Brain pericyte (primary cell): Measurements from ENCODE around the gene DRC3.
"Not testable (repeated sequence)": the region's sequence is repeated elsewhere in the genome, so short reads cannot be mapped to it uniquely, and the experiment has no call there.

Experiments used
- DNase-seq: peaks from one replicate; pipeline ENCODE4 v3.0.0-alpha.2; 2012; ENCODE audit warnings: low read depth, low spot score

Gene DRC3

DNA sequence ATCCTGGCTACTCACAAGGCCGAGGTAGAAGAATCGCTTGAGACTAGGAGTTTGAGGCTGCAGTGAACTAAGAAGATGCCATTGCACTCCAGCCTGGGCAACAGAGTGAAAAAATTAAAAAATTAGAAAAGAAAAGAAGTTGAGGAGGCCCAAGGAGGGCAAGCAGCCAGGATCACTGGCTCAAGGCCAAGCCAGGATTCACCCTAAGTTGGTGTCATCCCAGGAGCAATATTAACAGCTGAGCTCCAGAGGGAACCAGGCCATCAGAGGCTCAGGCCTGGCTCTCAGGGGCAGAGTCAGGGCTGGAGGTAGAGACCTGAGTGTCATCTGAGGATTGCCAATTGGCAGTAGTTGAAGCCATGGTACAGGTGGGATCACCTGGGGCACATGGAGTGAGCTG lies 20.7 kb downstream of the DRC3 start:
- DNase-seq, result no peak

DNA sequence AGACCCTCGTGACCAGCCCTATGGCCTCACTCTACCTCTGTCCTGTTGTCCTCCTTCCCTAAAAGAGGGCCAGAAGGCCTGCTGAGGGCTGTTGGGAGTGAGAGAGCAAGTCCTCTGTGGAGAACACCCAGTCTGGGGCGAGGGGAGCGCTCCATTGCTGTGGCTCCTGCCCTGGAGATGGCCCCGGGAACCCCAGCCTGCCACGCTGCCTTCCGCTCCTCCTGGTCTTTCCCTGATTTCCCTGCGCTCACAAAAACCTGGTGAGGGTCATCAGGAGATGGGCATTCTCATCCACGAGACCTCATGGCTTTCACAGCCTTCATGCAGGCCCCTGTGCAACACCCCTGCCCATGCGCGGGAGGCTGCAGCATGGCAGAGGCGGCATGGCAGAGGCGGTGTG lies 21.2 kb downstream of the DRC3 start:
- DNase-seq, result no peak

DNA sequence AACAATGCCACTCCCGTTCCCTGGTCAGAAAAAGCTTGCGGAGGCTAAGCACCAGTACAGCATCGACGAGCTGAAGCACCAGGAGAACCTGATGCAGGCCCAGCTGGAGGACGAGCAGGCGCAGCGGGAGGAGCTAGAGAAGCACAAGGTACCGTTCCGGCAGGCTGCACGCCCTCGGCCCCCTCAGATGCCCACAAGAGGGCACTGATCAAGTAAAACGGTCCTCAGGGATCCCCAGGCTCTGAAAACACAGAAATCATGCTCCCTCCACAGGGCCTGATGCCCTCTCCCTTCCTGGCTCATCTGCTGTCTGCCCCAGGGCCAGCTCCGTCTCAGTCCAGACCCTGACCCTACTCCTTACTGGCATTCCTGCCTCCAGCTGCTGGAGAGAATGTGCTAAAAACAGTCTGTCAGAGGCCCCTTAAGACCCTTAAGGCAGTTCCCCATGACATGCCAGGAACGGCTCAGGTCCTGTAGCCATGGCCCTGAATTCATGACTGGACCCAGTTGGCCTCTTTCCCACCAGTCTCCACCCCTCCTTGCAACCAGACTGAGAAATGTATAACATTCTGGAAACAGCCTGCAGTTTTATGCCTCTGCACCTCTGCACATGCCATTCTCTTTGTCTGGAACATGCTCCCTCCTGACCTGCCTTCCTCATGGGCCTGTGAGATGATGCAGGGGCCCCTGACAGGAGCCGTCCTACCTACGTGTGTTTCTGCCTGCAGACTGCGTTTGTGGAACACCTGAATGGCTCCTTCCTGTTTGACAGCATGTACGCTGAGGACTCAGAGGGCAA lies 21.8 kb downstream of the DRC3 start:
- DNase-seq, result no peak

DNA sequence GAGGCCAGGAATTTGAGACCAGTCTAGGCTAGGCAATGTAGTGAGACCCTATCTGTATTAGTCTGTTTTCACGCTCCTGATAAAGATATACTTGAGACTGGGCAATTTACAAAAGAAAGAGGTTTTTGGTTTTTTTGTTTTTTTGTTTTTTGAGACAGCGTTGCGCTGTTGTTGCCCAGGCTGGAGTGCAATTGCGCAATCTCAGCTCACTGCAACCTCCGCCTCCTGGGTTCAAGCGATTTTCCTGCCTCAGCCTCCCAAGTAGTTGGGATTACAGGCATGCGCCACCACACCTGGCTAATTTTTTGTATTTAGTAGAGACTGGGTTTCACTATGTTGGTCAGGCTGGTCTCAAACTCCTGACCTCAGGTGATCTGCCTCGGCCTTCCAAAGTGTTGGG lies 23.2 kb downstream of the DRC3 start:
- DNase-seq, result not testable (repeated sequence)

DNA sequence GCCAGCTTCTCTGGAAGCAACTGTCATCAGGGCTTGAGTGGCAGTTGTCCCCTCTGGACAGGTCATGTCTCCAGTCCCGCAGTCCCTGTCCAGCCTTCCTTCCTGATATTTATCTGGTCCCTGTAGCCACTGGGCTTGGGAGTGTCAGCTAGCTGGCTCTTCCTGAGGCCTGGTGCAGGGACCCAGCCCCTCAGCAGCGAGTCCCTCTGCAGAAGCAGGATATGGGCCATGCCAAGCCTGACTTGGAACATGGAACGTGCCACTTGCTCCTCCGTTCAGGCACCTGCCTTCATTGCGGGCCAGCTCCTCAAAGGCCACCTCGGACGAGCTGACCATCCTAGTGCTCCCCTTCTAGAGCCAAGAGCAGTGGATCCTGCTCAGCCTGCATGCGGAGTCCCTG lies 26.3 kb downstream of the DRC3 start:
- no peak for DNase-seq

DNA sequence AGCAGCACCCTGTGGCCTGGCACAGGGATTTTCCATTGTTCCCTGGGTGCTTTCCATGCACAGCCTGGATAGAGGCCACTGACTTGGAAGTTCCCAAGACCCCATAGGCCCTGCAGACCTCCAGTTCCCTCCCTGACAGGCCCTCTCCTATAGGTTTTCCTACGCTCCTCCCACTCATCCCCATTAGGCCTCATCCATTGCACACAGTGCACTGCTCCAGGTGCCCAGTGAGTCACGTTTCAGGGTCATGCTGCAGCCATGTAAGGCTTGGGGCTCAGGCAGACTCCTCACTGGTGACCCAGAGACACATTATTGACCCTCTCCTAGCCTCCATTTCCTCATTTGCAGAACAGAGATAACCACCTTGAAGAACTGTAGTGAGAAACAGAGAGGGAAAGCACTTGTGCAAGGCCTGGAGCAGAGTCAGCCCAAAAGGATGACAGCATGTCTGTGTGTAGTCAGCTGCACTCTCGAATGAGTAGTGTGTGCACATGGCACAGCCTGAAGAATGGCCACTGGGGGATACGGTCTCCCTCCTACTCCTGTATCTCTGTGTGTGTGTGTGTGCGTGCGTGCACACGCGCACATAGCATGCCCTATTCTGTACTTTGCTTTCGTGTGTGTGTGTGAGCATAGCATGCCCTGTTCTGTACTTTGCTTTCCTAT lies 26.8 kb downstream of the DRC3 start:
- no peak for DNase-seq

DNA sequence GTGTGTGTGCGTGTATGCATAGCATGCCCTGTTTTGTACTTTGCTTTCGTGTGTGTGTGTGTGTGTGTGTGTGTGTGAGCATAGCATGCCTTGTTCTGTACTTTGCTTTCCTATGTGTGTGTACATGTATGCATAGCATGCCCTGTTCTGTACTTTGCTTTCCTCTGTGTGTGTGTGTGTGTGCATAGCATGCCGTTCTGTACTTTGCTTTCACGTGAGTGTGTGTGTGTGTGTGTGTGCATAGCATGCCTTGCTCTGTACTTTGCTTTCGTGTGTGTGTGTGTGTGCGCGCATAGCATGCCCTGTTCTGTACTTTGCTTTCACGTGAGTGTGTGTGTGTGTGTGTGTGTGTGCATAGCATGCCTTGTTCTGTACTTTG lies 27.4 kb downstream of the DRC3 start:
- DNase-seq, result no peak

DNA sequence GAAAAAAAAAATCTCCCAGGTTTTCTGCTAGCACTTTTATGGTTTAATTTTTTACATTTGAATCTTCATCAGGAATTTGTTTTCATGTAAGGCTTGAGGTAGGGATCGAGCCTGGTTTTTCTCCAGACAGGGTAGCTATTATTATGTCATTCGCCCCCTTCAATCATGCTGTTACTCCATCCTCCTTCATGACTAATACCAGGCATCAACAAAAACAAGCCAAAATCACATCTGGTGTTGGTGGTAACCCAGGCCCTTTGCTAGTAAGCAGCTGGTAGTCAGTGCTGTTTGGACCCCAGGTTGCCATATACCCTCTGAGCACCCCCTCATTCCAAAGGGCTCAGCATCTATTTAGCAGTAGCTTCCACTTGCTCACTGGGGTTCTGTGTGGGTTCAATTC lies 29.5 kb downstream of the DRC3 start:
- DNase-seq, result no peak

DNA sequence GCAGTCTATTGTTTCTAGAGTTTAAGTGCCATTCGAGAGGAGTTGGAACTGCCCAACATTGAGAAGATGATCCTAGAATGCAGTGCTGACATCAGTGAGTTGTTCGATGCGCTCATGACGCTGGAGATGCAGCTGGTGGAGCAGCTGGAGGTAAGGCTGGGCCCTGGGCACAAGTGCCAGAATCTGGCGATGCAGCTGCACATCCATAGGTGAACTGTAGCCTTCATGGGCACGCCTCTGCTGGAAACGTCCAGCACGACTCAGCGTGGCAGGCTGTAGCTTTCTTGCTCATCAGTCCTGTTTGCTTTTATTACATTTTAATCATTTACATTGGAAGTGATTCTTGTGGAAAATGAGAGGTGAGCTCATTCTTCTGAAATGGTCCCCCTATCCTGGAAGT lies 31.7 kb downstream of the DRC3 start:
- DNase-seq, result no peak

DNA sequence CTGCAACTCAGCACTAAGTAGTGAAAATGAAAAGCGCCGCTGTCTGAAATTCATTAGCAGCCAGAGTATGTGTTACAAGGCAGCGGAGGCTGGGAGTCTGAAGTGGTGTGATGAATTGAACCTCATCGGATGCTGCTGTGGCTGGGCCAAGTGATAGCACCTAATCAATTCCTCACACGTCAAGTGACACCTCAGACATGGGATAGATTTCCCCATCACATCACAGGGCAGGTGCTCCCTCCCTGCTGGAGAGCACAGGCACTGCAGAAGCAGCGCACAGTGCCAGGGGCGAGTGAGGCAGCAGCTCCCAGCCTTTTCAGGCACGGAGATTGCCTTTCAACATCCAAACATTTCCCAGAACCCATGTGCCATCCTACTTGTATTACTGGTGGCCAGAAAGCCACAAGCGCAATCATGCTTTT lies 32.2 kb downstream of the DRC3 start:
- DNase-seq, result no peak

DNA sequence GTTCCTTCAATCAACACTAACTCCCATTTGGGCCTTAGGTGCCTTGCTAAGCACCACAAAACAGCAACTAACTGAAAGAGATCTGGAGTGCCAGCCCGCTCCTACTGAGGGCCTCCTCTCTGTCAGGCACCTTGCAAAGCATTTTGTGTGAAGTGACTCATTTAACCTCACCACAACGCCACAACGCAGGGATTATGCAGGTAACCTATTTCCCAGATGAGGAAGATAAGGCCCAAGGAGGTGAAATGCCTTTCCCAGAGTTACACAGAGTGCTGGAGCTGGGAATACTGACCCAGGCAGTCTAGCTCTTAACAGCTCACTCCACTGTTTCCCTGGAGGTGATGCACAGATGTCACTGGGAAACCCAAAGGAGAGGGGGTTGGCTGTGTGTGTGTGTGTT lies 32.8 kb downstream of the DRC3 start:
- DNase-seq, result no peak

DNA sequence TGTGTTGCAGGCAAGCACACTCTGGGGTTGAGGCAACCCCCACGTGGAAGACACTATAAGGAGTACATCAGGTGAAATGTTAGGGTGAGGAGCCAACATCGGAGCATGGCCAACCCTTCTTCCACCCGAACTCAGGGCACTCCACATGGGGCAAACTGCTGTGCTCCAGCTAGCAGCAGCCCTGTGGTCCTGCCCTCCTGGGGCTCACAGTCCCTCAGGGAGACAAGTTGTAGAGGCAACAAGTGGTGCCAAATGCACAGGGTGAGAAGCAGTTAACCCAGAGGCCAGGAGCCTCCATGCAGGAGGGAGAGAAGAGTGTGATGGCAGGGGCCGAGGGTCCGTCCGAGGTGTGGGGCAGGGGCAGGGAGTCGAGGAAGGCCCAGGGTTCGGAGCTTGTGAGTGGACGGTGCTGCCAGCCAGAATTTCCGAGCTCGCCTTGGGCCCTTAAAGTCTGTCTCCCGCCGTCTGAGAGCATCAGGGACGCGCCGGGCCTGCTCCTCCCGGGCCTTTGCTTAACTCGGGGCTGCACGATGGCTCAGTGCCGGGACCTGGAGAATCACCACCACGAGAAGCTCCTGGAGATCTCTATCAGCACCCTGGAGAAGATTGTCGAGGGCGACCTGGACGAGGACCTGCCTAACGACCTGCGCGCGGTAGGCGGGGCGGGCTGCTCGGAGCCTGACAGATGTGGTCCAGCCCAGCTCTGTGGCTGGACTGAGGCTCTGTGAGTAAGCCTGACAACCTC lies 34.0 kb downstream of the DRC3 start:
- no peak for DNase-seq

DNA sequence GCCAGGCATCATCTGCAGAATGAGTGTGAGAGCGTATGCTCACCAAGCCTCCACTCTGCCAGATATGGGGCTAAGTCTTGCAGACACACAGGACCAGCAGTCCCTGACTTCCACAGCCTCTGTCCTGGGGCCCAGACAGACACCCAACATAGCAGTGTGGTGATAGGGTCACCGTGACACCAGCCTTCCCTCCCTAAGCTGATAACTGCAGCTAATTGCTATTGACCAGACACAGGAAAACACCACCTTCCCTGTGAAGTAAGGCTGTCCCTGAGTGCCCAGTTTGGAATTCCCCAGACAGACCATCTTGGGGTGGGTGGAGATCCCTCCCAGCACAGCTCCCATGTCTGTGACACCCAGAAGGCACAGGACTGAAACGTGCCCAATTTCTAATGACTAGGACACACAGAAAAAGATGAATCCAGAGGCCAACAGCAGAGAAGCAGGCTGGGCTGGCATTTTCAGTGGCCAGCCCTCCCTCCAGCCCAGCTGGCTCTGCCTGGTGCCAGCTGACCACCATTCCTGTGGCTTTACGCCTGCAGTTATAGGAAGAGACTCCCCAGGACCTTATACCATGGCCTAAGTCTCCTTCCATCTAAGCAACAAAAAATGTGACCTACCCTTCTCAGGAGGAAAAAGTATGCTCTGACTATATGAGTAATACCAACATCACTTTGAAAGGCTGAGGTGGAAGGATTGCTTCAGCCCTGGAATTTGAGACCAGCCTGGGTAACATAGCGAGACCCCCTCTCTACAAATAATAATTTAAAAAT lies 36.0 kb downstream of the DRC3 start:
- no peak for DNase-seq

DNA sequence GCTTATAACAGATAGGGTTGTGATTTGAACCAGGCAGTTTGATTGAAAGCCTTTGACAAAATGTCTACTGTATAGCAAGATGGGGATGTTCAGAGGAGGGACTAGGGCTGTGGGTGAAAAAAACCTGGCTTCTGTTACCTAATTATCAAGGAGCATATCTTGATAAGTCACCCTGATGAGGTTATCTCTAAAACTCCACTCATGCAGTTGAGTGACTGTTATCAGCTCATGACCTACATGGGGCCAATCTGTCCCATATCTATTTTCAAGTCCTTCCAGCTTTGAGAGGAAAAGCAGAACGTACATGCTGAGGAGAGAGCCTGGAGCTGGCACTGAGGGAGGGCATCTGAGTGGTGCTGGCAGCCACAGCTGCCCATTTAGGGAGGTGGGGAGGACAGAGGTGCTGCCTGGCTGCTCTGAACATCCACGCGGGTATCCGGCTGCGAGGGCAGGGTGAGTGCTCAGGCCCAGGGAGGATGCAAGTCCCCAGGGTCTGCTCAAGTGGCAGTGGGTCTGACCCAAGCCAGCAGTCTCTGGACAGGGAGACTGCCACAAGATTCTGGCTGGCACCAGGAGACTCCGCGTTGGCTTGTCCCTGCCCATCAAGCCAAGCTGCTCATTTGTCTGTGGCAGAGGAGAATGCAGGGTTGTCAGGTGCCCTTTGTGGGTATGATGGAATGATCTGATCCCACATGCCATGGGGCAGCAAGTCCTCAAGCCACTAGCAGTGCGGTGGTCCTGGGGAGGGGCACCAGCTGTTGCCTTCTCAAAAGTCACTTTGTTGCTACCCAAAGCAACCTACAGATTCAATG lies 37.2 kb downstream of the DRC3 start:
- no peak for DNase-seq

DNA sequence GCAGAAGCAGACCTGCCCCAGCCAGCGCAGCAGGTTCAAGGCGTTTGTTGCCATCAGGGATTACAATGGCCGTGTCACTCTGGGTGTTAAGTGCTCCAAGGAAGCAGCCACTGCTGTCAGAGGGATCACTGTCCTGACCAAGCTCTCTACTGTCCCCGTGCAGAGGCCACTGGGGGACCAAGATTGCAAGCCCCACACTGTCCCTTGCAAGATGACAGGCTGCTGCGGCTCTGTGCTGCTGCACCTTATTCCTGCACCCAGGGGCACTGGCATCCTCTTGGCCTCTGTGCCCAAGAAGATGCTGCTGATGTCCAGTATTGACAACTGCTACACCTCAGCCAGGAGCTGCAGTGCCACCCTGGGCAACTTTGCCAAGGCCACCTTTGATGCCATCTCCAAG lies 38.6 kb downstream of the DRC3 start:
- DNase-seq, result no peak

DNA sequence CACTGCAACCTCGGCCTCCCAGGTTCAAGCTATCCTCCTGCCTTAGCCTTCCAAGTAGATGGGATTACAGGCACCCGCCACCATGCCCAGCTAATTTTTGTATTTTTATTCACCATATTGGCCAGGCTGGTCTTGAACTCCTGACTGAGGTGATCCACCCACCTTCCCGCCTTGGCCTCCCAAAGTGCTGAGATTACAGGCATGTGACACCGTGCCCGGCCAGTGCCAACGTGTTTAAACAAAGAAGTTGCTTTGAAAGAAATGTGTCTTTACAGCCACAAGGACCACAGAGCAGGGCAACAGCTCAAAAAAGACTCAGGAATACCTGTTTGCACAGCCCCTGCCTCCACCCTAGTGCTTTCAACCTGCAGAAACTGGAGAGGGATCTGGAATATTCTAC lies 41.3 kb downstream of the DRC3 start:
- no peak for DNase-seq

DNA sequence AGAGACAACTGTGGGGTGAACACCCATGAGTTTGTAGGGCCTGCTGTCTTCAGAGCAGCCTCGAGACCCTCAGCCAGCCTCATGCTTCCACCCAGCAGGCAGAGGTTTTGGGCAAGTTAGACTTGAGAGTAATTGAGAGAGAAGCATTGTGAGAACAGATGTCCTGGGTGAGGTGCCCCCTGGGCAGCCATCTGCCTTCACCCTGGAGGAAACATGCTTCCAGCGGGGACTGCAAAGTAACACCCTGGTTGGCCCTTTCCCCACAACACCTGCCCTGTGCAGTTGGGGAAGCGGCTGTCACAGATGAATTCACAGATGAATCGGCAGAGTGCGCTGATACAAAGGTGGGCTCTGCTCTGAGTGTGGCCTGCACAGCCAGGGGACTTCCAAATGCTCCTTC lies 42.9 kb downstream of the DRC3 start:
- DNase-seq, result no peak

DNA sequence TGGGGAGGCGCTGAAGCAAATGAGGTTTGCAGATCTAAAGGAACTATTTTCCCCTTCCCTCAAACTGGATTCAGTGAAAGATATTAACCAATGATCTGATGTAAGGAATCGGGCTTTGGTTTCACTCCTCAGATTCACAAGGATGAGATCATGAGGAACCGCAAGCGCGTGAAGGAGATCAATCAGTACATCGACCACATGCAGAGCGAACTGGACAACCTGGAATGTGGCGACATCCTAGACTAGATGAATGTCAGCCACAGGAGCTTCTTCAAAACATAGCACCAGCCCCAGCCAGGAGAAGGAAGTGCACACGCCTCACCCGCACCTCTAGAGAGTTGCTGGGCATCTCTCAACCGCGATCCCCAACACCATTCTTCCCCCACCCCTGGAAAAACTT lies 43.8 kb downstream of the DRC3 start:
- DNase-seq, result no peak

DNA sequence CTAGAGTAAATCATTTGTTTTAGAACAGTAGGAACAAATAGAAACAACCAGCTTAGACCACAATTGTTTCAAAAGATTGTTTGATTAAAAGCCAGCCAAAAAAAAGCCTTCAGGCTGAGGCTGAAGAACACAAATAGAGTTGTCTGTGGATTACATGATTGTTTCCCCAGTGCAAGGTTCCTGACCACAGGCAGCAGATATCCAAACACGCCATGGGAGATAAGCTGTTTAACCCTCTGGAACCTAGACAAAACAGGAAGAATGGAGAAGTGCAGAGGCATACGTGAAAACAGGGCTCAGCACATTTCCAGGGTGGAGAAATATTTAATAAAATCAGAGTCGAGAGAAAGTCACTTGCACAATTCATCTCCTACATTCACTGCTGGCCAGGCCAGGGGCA lies 45.3 kb downstream of the DRC3 start:
- no peak for DNase-seq

DNA sequence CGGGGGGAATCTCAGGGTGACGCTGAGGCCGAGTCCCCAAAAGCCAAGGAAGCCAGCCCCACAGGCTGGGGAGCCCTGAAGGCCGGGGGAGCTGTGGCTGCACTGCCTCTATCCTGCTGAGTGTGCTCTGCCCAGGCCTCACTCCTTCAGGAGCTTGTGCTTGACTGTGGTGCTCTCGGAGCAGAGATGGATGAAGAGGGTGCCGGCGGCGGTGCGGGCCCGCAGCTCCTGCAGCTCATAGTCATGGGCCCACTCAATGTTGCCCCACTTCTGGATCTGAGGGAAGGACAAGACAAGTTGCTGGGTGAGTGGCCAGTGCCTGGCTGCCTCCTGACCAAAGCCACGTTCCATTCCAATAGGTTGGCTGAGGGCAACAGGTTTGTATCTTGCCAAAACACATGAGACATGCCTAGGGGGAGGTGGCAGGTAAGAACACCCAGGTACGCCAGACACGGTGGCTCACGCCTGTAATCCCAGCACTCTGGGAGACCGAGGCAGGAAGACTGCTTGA lies 45.8 kb downstream of the DRC3 start:
- no peak for DNase-seq

DNA sequence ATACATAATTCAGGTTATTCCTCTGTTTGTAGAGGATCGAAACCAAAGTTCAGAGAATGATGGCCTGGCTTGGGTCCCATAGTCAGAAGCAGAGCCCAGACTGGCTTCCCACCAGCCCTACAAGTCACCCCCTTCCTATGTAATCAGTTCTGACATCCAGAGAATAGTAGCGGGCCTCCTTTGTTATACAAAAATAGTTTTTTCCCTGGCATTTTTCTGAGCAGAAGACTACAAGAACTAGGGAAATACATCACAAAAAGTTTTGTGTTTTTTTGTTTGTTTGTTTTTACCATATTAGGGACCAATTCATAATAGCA lies 47.1 kb downstream of the DRC3 start:
- no peak for DNase-seq
